Measurements from ENCODE around the gene CTDSPL. TPM values are rescaled to one million over a fixed set of nuclear protein-coding genes. Genes with fewer than 3 reads are reported as not detected.
A peak's percentile ranks its signal among the peaks of the same experiment; 100 is the strongest.

Gene CTDSPL
- total and polyA plus RNA-seq, 2 of the 13 experiments (the other 11 are each of a cell fraction or from before 2014, with no cell fraction given) = 26.1 to 142 TPM

DNA sequence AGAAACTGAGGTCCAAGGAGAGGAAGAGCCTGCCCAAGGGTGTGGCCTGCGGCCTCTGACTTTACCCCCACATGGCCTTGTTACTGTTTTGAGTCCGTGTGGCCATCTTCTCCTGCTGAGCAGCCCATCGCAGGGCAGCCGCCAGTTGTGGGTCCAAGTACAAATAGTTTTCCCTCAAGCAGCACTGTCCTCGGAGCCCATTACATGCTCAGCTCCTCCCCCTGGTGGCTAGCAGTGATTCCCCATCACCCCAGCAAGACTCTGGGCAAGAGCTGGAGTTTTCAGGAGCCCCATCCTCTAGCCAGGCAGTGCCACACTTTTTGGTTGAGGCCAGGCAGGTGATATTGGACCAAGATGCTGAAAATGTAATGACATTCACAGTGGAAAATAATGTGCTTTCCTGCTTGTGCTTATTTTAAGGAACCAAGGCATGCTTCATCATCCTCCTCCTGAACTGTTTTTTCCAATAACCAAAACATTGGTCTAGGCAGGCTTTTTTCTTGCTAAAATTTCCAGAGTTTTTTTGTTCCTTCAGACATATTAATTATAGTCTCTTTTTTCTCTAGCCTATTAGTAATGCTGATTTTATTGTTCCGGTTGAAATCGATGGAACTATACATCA, 105.7 kb downstream of the CTDSPL start (continued):
- no peak for TF ChIP-seq ZNF713 (CRISPR knock-in tag; IDR thresholded peaks at IDR 0.05)
- TF ChIP-seq RARA (CRISPR knock-in tag; IDR thresholded peaks at IDR 0.05) = 0 out of 2 replicates have a peak, but pooled peaks have one; percentile 38
- TF ChIP-seq DNMT3B (CRISPR knock-in tag; conservative IDR thresholded peaks at IDR 0.05) = no peak
- TF ChIP-seq SPEN (CRISPR knock-in tag; IDR thresholded peaks at IDR 0.05; ENCODE audit: low read depth) = no peak
- TF ChIP-seq CHD2 (IDR thresholded peaks at IDR 0.05; ENCODE audit: low read depth, low read length) = no peak
- no peak for TF ChIP-seq NCOA1 (CRISPR knock-in tag; IDR thresholded peaks at IDR 0.05)
- no peak for TF ChIP-seq ZNF432 (CRISPR knock-in tag; IDR thresholded peaks at IDR 0.05; ENCODE audit: borderline replicate concordance)
- no peak for TF ChIP-seq ZNF329 (CRISPR knock-in tag; IDR thresholded peaks at IDR 0.05; ENCODE audit: low read depth)
- no peak for TF ChIP-seq ZNF382 (CRISPR knock-in tag; IDR thresholded peaks at IDR 0.05; ENCODE audit: borderline replicate concordance)
- no peak for TF ChIP-seq ZNF441 (CRISPR knock-in tag; IDR thresholded peaks at IDR 0.05; ENCODE audit: borderline replicate concordance)
- no peak for TF ChIP-seq ZNF383 (CRISPR knock-in tag; IDR thresholded peaks at IDR 0.05; ENCODE audit: borderline replicate concordance)
- TF ChIP-seq, protein P1, sequence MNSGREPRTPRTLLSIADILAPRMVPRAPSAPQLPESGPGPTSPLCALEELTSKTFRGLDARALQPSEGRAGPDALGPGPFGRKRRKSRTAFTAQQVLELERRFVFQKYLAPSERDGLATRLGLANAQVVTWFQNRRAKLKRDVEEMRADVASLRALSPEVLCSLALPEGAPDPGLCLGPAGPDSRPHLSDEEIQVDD (CRISPR knock-in tag; IDR thresholded peaks at IDR 0.05; ENCODE audit: borderline replicate concordance) = no peak
- TF ChIP-seq KDM4B (CRISPR knock-in tag; IDR thresholded peaks at IDR 0.05) = no peak
- no peak for TF ChIP-seq IKZF1 (IDR thresholded peaks at IDR 0.05)
- TF ChIP-seq, protein P2, sequence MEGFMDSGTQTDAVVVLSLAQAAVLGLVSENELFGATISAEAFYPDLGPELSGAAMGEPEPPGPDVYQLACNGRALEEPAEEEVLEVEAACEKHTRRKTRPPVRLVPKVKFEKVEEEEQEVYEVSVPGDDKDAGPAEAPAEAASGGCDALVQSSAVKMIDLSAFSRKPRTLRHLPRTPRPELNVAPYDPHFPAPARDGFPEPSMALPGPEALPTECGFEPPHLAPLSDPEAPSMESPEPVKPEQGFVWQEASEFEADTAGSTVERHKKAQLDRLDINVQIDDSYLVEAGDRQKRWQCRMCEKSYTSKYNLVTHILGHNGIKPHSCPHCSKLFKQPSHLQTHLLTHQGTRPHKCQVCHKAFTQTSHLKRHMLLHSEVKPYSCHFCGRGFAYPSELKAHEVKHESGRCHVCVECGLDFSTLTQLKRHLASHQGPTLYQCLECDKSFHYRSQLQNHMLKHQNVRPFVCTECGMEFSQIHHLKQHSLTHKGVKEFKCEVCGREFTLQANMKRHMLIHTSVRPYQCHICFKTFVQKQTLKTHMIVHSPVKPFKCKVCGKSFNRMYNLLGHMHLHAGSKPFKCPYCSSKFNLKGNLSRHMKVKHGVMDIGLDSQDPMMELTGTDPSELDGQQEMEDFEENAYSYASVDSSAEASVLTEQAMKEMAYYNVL (CRISPR knock-in tag; IDR thresholded peaks at IDR 0.05; ENCODE audit: borderline replicate concordance) = no peak
- no peak for TF ChIP-seq ZBTB7B (CRISPR knock-in tag; IDR thresholded peaks at IDR 0.05)
- TF ChIP-seq, protein P3, sequence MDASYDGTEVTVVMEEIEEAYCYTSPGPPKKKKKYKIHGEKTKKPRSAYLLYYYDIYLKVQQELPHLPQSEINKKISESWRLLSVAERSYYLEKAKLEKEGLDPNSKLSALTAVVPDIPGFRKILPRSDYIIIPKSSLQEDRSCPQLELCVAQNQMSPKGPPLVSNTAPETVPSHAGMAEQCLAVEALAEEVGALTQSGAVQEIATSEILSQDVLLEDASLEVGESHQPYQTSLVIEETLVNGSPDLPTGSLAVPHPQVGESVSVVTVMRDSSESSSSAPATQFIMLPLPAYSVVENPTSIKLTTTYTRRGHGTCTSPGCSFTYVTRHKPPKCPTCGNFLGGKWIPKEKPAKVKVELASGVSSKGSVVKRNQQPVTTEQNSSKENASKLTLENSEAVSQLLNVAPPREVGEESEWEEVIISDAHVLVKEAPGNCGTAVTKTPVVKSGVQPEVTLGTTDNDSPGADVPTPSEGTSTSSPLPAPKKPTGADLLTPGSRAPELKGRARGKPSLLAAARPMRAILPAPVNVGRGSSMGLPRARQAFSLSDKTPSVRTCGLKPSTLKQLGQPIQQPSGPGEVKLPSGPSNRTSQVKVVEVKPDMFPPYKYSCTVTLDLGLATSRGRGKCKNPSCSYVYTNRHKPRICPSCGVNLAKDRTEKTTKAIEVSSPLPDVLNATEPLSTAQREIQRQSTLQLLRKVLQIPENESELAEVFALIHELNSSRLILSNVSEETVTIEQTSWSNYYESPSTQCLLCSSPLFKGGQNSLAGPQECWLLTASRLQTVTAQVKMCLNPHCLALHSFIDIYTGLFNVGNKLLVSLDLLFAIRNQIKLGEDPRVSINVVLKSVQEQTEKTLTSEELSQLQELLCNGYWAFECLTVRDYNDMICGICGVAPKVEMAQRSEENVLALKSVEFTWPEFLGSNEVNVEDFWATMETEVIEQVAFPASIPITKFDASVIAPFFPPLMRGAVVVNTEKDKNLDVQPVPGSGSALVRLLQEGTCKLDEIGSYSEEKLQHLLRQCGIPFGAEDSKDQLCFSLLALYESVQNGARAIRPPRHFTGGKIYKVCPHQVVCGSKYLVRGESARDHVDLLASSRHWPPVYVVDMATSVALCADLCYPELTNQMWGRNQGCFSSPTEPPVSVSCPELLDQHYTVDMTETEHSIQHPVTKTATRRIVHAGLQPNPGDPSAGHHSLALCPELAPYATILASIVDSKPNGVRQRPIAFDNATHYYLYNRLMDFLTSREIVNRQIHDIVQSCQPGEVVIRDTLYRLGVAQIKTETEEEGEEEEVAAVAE (CRISPR knock-in tag; IDR thresholded peaks at IDR 0.05; ENCODE audit: borderline replicate concordance) = no peak
- no peak for TF ChIP-seq ZFP37 (CRISPR knock-in tag; IDR thresholded peaks at IDR 0.05; ENCODE audit: borderline replicate concordance)
- TF ChIP-seq ZNF772 (CRISPR knock-in tag; IDR thresholded peaks at IDR 0.05) = no peak
- TF ChIP-seq EHMT2 (IDR thresholded peaks at IDR 0.05; ENCODE audit: borderline replicate concordance, low read depth, low read length) = no peak
- TF ChIP-seq, protein P4, sequence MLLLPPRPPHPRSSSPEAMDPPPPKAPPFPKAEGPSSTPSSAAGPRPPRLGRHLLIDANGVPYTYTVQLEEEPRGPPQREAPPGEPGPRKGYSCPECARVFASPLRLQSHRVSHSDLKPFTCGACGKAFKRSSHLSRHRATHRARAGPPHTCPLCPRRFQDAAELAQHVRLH (CRISPR knock-in tag; IDR thresholded peaks at IDR 0.05; ENCODE audit: borderline replicate concordance, low read depth) = no peak; the same call in 1 of the 2 replicates
- TF ChIP-seq HNRNPUL1 (IDR thresholded peaks at IDR 0.05; ENCODE audit: low read depth, low read length) = no peak
- TF ChIP-seq RBAK (CRISPR knock-in tag; IDR thresholded peaks at IDR 0.05) = no peak
- no peak for TF ChIP-seq ZEB1 (IDR thresholded peaks at IDR 0.05; ENCODE audit: insufficient replicate concordance, low read depth)
- no peak for TF ChIP-seq NR2F6 (IDR thresholded peaks at IDR 0.05)
- TF ChIP-seq NR2F6 (CRISPR knock-in tag; IDR thresholded peaks at IDR 0.05) = no peak
- no peak for TF ChIP-seq ZNF644 (CRISPR knock-in tag; IDR thresholded peaks at IDR 0.05; ENCODE audit: low read depth)

Measured in HepG2 (cell line).